ENCODE data around the gene PTCD1. TPM values are rescaled to one million over a fixed set of nuclear protein-coding genes. Genes with fewer than 3 reads are reported as not detected.
A peak's percentile ranks its signal among the peaks of the same experiment; 100 is the strongest.

The PTCD1 gene
- total RNA-seq, 1 donor from 2014 or later: 5.8 TPM

DNA sequence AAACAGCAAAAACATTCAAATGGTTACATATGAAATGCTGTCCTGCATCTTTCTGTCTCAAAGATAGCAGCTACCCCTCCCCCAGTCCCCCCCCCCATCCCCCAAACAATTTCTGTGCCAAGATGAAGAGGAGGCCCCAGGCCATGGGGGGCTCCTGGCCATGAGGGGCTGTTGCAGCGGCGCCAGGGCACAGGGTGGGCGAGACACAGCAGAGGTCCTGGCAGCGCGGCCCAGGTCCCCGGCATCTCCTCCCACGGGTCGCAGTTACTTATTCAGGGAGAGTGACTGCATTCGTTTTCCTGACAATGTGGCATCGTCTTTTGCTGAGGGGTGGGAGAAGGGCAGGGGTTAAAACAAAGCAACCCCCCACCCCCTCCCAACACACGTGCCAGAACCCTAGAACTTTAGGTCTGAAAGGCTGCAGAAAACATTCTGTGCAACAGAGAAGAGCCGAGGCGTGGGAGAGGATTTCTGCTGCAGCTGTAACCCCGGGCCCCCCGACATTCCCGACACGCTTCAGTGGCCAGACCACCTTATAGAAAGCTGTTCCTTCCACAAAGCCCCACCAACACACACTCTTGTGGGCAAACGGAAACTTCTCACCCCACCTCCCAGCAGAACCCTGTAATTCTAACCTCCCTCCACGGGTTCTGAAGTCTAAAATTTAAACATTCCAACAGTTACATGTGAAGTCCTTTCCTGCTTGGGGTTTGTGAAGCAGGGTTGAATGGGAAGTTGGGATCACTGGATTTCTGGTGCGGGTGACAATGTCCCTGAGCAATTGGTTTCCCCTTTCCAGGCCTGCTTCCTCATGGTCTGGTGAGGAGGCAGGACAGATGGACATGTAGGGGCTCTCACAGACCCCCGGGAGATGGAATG is 41.9 kb downstream of the PTCD1 start:
- no peak overlapping the region for H3K4me2 ChIP-seq (ENCODE audit: low read length)
- peaks cover 84% of the 10 kb centered on the region for H4K20me1 ChIP-seq (ENCODE audit: insufficient read depth, low read length)
- H3K36me3 ChIP-seq (ENCODE audit: insufficient read depth, low read length): peaks cover 37% of the 10 kb centered on the region
- H3K4me1 Mint-ChIP-seq (ENCODE audit: low read depth, unreplicated experiment): peaks cover 14% of the 10 kb centered on the region
- H3K27ac ChIP-seq (ENCODE audit: low read depth, low read length): no peak overlapping the region
- no peaks in the 10 kb centered on the region for H3K27me3 Mint-ChIP-seq (ENCODE audit: low read depth, unreplicated experiment)
- H3K27me3 ChIP-seq (ENCODE audit: insufficient read depth, low read length): no peaks in the 10 kb centered on the region
- no peaks in the 10 kb centered on the region for H3K9me3 ChIP-seq (ENCODE audit: insufficient read depth, low read depth, low read length)
- H2AFZ ChIP-seq (ENCODE audit: low read depth, low read length): no peak overlapping the region
- H3K36me3 Mint-ChIP-seq (ENCODE audit: low read depth, unreplicated experiment): peaks cover 21% of the 10 kb centered on the region
- peak overlapping the region; percentile 62 for H3K27ac Mint-ChIP-seq (ENCODE audit: unreplicated experiment)
- no peak overlapping the region for H3K9ac ChIP-seq (ENCODE audit: low read length)
- H3K79me2 ChIP-seq (ENCODE audit: insufficient read depth, low read length): peaks cover 27% of the 10 kb centered on the region
- DNase-seq (ENCODE audit: low read depth): no peak
- no peak for TF ChIP-seq EZH2 (IDR thresholded peaks at IDR 0.05; ENCODE audit: insufficient read depth, low read length)
- H3K4me1 ChIP-seq (ENCODE audit: insufficient read depth, low read length): peaks cover 17% of the 10 kb centered on the region
- no peaks in the 10 kb centered on the region for H3K9me3 Mint-ChIP-seq (ENCODE audit: unreplicated experiment)
- FAIRE-seq: no peak
- H3K4me3 Mint-ChIP-seq (ENCODE audit: unreplicated experiment): no peak overlapping the region
- no peak overlapping the region for H3K4me3 ChIP-seq (ENCODE audit: insufficient read depth, low read depth, low read length)

DNA sequence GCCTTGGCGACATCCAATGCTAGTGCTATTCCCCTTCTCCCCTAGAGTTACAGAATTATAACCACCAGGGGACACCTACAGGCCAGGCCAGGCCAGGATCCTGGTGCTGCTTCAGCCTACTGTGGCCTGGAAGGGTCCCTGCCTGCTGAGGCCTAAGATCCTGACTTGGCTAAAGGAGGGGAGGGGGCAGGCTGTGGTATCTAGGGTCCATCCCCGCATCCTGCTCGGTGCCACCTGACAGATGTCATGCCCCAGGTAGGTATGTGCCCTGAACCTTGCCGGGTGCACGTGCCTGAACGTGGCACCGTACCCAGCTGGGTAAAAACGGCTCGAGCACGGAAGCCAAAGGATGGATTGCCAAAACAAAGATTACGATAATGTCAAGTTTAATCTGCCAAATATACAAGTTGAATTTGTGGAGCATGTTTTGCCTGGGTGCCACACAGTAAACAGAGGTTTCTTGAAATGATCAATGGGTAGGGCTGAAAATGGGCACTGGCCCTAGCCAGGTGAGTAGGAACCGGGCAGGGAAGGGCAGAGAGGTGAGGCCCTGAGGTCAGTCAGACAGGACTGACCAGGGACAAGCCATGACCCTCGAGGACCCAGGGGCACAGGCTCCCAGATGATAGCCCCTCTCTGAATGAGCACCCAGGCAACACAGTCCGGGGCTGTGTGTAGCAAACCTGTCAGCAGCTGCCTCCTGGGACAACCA is 42.8 kb downstream of the PTCD1 start:
- no peak for FAIRE-seq

More for the DNA sequence above, 42.8 kb downstream of the PTCD1 start:
- no peak overlapping the region for H3K4me3 ChIP-seq (ENCODE audit: insufficient read depth, low read depth, low read length)
- peaks cover 27% of the 10 kb centered on the region for H3K79me2 ChIP-seq (ENCODE audit: insufficient read depth, low read length)
- no peak overlapping the region for H2AFZ ChIP-seq (ENCODE audit: low read depth, low read length)
- H3K4me3 Mint-ChIP-seq (ENCODE audit: unreplicated experiment): no peak overlapping the region
- H3K9me3 ChIP-seq (ENCODE audit: insufficient read depth, low read depth, low read length): no peaks in the 10 kb centered on the region
- no peaks in the 10 kb centered on the region for H3K27me3 ChIP-seq (ENCODE audit: insufficient read depth, low read length)
- TF ChIP-seq CTCF (IDR thresholded peaks at IDR 0.05; ENCODE audit: insufficient read depth, low read depth, low read length): no peak
- TF ChIP-seq EZH2 (IDR thresholded peaks at IDR 0.05; ENCODE audit: insufficient read depth, low read length): no peak
- no peak overlapping the region for H3K9ac ChIP-seq (ENCODE audit: low read length)
- no peak overlapping the region for H3K27ac ChIP-seq (ENCODE audit: low read depth, low read length)
- peaks cover 14% of the 10 kb centered on the region for H3K4me1 Mint-ChIP-seq (ENCODE audit: low read depth, unreplicated experiment)
- peak overlapping the region; percentile 62 for H3K27ac Mint-ChIP-seq (ENCODE audit: unreplicated experiment)
- no peaks in the 10 kb centered on the region for H3K9me3 Mint-ChIP-seq (ENCODE audit: unreplicated experiment)
- no peaks in the 10 kb centered on the region for H3K27me3 Mint-ChIP-seq (ENCODE audit: low read depth, unreplicated experiment)
- H3K4me1 ChIP-seq (ENCODE audit: insufficient read depth, low read length): peaks cover 17% of the 10 kb centered on the region
- no peak for DNase-seq (ENCODE audit: low read depth)
- H3K36me3 ChIP-seq (ENCODE audit: insufficient read depth, low read length): peaks cover 40% of the 10 kb centered on the region
- peaks cover 18% of the 10 kb centered on the region for H3K36me3 Mint-ChIP-seq (ENCODE audit: low read depth, unreplicated experiment)
- no peak overlapping the region for H3K4me2 ChIP-seq (ENCODE audit: low read length)
- H4K20me1 ChIP-seq (ENCODE audit: insufficient read depth, low read length): peaks cover 86% of the 10 kb centered on the region
